ELR (cell line): ENCODE data around the gene CGB3.
"Not testable (repeated sequence)": the region's sequence is repeated elsewhere in the genome, so short reads cannot be mapped to it uniquely, and the experiment has no call there.

Experiments used
- DNase-seq: peaks from one replicate; pipeline ENCODE4 v3.0.0-alpha.2; 2015; ENCODE audit warnings: low read depth

The CGB3 gene

GRCh38 chr19:49042666-49043065 lies 18.5 kb upstream of the CGB3 start:
- not testable (repeated sequence) for DNase-seq

DNA sequence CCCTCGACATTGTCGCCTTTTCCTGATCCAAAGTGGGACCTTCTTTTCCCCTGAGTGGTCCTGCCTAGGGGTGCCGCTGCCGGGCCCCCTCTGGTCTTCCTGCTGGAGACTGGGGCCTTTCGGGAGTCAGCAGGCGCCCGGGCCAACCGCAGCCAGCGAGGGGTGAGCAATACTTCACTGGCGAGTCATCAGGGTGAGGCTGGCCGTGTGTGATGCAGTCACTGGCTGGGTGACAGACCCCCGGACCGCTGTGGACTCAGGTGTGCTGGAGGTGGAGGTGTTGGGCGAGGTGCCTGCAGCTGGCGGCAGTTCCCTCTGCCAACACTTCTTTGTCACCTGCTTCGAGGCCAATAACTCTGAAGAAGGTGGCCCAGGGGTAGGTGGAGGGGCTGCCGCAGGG lies 18.0 kb upstream of the CGB3 start:
- peak; percentile 80 for DNase-seq

GRCh38 chr19:49039736-49040135 lies 15.6 kb upstream of the CGB3 start:
- DNase-seq = not testable (repeated sequence)

DNA sequence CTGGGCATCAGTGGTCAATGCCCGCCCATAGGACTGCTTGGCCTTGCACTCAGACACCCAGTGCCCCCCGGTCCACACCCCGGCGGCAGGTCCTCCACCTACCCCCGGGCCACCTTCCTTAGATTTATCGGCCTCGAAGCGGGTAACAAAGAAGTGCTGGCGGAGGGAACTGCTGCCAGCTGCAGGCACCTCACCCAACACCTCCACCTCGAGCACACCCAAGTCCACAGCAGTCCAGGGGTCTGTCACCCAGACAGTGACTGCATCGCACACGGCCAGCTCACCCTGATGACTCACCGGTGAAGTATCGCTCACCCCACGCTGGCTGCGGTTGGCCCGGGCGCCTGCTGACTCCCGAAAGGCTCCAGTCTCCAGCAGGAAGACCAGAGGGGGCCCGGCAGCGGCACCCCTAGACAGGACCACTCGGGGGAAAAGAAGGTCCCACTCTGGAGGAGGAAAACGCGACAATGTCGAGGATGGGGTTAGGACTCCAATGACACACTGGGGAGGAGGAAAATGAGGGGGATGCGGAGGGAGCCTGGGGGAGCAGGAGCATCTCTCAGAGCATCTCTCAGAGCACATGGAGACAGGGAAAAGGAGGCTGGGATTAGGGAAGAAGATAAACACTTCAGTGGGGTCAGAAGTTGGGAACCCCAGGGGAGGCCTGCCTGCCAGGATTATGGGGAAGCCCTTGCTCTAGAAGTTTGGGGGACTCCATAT lies 14.6 kb upstream of the CGB3 start:
- peak; percentile 93 for DNase-seq

DNA sequence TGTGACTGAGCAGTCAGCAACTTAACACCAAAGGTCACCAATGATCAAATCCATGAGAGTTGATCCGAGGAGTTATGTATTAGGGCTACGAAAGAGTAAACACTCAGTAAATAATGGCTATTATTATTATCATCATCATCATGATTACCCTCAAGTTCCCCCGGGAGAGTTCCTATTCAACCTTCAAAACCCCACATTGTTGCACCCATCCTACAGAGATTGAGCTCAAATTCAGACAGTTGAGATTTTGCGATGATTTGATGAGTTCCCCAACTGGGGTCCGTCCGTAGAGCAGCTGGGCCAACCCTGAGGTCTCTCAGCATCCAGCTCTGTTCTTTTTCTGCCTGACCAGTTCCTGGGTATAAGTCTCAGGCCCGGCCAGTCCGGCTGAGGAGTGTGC lies 14.0 kb upstream of the CGB3 start:
- DNase-seq = not testable (repeated sequence)

GRCh38 chr19:49036815-49037214 lies 12.7 kb upstream of the CGB3 start, which contains the start of gene CGB1:
TSS of gene CGB1 (minus strand) at chr19:49036895. CDS start at chr19:49036711, 184 bp downstream.
- DNase-seq = peak; percentile 37

GRCh38 chr19:49031642-49032301 lies 7.6 kb upstream of the CGB3 start, which contains the start of gene CGB2:
TSS of gene CGB2 (plus strand) at chr19:49031890. CDS start at chr19:49032096, 206 bp downstream.
- DNase-seq = not testable (repeated sequence)

- not testable (repeated sequence) for DNase-seq
Observed at GRCh38 chr19:49030323-49030722, 6.2 kb upstream of the CGB3 start.

- peak; percentile 72 for DNase-seq
Observed at GRCh38 chr19:49029749-49030148, 5.6 kb upstream of the CGB3 start.

DNA sequence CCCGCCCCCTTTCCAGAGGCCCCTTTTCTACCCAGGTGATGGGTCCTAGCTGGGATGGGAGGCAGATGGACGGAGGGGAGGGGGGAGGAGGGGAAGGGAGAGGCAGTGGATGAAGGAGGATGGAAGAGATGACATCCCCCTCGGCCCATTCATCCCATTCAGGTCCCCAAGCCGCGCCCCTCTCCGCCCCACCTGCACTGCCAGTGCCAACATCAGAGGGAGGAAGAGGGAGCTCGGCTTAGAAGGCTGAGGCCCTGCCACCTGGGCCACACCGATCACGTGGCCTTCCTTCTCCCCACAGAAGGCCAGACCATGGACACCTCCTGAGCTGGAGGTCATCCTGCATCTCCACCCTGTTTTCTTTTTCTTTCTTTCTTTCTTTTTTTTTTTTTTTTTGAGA lies 4.6 kb upstream of the CGB3 start:
- DNase-seq = not testable (repeated sequence)

DNA sequence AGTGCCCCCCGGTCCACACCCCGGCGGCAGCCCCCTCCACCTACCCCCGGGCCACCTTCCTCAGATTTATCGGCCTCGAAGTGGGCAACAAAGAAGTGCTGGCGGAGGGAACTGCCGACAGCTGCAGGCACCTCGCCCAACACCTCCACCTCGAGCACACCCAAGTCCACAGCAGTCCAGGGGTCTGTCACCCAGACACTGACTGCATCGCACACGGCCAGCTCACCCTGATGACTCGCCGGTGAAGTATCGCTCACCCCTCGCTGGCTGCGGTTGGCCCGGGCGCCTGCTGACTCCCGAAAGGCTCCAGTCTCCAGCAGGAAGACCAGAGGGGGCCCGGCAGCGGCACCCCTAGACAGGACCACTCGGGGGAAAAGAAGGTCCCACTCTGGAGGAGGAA lies 1.5 kb upstream of the CGB3 start:
- peak; percentile 50 for DNase-seq

DNA sequence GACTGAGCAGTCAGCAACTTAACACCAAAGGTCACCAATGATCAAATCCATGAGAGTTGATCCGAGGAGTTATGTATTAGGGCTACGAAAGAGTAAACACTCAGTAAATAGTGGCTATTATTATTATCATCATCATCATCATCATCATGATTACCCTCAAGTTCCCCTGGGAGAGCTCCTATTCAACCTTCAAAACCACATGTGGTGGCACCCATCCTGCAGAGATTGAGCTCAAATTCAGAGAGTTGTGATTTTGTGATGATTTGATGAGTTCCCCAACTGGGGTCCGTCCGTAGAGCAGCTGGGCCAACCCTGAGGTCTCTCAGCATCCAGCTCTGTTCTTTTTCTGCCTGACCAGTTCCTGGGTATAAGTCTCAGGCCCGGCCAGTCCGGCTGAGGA lies 955 bp upstream of the CGB3 start:
- DNase-seq = not testable (repeated sequence)

DNA sequence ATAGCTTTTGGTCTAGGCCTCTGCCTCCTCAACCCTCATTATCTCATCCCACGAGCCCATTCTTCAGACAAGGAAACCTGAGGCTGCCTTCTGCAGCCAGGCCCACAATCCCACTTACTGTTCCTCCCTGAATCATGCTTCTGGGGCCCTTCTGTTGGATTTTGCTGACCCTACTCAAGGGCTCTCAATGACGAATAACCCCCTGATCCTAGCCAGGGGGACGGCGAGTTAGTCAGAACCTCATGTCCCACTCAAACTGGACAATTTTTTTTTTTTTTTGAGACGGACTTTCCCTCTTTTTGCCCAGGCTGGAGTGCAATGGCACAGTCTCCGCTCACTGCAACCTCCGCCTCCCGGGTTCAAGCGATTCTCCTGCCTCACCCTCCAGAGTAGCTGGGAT lies 2.0 kb downstream of the CGB3 start:
- no peak for DNase-seq

DNA sequence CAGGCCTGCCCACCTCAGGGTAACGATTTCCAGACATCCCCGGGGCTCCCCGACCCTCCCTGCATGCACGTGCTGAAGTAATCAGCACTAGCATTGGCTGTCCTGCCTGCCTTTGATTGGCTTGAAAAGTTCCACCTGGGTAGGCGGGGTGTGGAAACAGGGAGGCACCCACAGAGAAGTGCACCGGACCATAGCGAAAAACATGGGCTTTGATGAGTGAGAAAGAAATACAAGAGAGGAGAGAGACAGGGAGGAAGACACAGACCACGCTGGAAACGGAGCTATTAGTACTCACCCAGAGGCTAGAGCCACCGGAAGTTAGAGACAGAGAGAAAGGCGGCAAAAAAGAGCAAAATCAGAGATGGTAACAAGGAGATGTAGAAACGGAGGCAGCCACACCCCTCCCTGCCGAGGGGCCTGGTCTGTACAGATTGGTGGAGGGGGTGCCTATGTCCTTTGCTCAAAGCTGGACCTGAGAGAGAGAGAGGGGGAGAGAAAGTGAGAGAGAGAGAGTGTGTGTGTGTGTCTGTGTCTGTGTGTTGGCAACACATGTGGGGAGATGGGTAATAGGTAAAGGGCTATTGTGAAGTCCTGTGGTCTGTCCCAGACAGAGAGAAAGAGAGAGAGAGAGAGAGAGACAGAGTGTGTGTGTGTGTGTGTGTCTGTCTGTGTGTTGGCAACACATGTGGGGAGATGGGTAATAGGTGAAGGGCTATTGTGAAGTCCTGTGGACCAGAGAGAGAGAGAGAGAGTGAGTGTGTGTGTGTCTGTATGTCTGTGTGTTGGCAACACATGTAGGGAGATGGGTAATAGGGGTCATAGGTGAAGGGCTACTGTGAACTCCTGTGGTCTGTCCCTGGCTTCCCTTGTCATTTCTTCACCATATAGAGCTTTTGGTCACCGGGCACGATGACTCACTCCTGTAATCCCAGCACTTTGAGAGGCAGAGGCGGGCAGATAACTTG lies 2.9 kb downstream of the CGB3 start:
- peak; percentile 63 for DNase-seq

DNA sequence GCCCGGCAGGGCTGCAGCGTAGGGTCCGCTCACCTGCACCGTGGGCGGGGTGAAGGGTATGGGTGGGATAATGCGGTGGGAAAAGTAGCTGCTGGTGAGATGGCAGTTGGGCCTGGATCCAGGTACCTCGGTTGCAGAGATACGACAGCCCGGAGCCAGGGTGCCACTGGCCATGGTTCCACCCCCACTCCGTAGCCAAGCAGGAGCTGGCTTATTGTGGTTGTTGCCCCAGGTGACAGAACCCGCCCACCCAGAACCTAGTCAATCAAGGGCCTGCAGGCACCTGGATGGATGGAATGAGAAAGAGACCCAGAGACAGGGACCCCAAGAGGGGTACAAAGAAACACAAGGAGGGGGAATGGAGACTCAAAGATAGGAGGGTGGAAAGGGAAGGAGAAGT lies 3.8 kb downstream of the CGB3 start:
- DNase-seq = no peak

DNA sequence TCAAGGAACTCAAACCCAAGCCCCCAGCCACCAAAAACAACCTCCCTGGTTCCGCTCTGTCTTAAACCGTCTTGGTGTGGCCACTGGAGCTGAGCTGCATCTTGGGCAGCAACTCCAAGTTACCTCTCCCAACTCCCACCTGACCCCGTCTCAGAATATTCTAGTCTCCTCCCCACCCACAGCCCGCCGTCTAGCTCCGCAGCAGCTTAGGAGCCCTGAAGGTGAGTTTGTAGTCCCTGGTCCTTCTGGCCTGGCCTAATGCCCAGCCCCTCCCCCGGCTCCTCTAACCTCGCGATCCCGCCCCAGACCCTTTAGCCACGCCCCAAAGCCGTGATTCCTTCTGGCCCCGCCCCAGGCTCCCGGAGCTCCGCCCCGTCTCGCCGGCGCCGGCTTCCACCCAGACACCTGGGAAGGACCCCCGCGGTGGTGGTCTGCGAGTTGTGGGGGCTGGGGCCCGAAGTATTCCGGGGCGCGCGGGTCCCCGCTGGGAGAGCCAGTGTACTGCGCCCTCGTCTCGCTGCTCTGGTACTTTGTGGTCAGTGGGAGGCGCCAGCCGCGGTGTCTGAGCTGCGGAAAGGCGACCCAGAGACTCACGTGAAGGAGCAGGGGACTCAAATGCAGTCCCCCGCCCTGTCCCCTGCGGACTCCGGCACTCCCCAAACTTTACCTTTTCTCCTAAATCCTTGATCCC lies 4.7 kb downstream of the CGB3 start:
- DNase-seq = peak; percentile 81

DNA sequence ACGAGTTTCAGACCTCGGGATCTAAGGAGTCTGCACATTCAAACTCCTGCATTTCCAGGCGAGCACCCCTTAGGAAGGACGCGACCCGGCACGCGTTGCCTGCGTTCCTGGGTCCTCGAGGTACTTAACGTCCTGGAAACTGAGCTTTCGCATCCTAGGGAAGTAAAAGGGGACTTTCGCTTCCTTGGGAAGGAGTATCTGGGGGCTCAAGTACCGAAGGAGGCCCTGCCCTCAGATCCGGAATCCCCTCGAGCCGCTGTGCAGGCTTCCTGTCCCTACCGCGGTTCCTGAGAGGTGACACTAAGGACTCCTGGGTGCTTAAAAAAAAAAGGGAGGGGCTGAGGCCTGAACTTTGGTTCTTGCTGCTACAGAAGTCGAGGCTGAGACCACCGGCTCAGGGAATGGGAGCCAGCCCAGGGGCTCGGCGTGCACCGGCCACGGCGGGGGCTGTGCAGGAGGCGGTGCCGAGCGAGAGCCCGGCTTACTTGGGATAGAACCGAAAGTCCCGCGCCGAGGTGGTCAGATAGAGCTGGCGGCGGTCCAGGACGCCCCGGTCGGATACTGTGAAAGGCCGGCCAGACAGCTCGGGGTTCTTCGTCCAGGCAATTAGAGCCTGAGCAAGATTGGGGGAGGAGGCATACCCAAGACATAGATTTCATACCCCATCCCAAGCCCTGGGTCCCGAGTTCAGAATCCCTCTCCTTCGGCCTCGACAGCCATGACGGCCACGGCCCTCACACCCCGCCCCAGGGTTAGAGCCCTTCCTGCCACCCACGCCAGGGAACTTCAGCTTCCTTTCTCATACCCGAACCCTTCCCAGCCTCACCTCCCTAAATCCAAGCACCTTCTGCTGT lies 5.5 kb downstream of the CGB3 start:
- peak; percentile 48 for DNase-seq

GRCh38 chr19:49017666-49018351 lies 6.3 kb downstream of the CGB3 start:
- DNase-seq = peak; percentile 83

DNA sequence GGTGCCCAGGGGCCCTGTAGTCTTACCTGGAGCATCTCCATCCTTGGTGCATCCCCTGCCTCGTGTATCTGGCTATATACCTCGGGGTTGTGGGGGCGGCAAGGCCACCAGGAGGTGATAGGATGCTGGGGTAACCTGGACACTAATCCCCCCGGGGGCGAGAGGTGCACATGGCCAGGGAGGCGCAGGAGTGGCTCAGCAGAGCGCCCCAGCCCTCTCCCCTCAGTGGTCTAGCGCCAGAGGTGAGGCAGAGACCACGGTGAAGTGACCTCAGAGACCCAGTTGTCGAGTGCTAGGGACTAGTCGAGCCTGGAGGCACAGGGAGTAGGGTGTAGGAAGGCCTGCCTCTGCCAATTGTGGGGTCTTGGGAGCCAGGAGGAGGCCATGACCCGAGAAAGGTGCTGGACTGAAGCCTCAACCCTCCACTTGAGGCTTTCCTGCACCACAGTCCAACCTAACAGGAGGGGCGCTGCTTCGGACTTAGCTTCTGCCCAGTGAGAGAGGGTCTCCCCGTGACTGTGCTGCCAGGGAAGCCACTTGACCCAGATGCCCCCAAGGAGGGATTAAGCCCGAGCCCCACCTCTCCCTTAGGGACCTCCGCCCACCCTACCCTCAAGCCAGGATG lies 7.0 kb downstream of the CGB3 start, which contains the start of gene LHB:
TSS of gene LHB (minus strand) at position 51 of the 625 bp plus-strand sequence. CDS start at position 41, 10 bp downstream.
- no peak for DNase-seq
